ENCODE results near the gene NAA35. TPM values are rescaled to one million over a fixed set of nuclear protein-coding genes. Genes with fewer than 3 reads are reported as not detected.

The NAA35 gene
- total and polyA plus RNA-seq, 11 donors, result 4.0 to 21.8 (median 16.5) TPM

DNA sequence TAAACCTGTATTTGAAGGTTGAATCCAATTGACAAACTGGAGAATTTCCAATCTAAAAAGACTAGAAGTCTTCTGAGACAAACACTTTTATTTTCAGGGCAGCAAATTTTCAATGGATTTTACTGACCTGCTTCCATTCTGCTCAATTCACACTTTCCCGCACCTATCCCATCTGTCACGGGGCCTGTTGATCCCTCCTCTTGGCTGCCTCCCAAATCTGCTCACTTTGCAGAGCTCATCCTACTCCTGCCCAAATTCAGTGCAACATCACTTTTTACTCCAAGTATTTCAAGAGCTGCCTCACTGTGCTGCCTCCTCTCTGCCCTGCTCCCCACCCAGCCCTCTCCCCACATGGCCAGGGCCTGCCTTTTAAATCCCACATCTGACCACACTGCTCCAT is 123.3 kb downstream of the NAA35 start:
- TF ChIP-seq, protein P1, sequence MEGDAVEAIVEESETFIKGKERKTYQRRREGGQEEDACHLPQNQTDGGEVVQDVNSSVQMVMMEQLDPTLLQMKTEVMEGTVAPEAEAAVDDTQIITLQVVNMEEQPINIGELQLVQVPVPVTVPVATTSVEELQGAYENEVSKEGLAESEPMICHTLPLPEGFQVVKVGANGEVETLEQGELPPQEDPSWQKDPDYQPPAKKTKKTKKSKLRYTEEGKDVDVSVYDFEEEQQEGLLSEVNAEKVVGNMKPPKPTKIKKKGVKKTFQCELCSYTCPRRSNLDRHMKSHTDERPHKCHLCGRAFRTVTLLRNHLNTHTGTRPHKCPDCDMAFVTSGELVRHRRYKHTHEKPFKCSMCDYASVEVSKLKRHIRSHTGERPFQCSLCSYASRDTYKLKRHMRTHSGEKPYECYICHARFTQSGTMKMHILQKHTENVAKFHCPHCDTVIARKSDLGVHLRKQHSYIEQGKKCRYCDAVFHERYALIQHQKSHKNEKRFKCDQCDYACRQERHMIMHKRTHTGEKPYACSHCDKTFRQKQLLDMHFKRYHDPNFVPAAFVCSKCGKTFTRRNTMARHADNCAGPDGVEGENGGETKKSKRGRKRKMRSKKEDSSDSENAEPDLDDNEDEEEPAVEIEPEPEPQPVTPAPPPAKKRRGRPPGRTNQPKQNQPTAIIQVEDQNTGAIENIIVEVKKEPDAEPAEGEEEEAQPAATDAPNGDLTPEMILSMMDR (IDR thresholded peaks at IDR 0.05), result no peak
- no peak for TF ChIP-seq POLR2A (IDR thresholded peaks at IDR 0.05)
- H3K4me3 ChIP-seq, result no peak overlapping the region
- ATAC-seq (no peak), DNase-seq (no peak)
- H3K36me3 ChIP-seq, result no peaks in the 10 kb centered on the region
- 86 to 92% (median 89%) methylated on average over 2 of the region's 2 CpGs for WGBS, 4 donors
- intact Hi-C loops (cut with DNase I), result no loop called here
- H3K27ac ChIP-seq, result no peak overlapping the region
- no peaks in the 10 kb centered on the region for H3K4me1 ChIP-seq
- H3K9me3 ChIP-seq, result no peaks in the 10 kb centered on the region
- H3K27me3 ChIP-seq, result no peaks in the 10 kb centered on the region

DNA sequence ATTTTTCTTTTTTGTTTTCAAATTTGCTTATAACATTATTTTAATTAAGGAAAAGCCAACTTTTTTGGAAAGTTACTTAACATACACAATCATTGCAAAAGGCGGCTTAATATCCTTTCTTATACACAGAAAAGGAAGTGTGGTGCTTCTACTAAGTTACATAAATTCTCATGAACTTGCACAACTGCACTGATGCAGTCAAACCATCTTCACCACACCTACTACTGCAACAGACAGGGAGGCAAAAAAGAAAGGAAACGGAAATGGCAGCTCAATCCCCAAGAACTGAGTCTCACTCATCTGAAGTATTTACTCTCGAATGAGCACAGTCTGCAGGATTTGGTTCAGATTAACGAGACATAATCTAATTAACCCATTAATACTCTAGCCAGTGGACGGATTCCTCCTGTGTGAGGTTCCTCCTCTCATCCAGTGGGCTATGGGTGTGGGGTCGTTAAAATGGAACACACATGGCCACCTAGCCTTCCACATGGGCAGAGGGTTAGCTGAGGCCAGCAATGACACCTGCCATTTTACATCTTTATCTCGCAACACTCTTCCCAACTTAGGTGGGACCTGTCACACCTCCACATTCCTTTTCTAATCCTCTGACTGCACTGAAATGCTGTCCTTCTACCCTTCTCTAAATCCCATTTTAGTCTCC is 128.4 kb downstream of the NAA35 start:
- WGBS, 4 donors, result 79 to 87% (median 82%) methylated on average over 7 of the region's 7 CpGs
- Histone ChIP-seq H3K27ac (no peak overlapping the region), H3K9me3 (no peaks in the 10 kb centered on the region), H3K4me3 (no peak overlapping the region), H3K36me3 (no peaks in the 10 kb centered on the region), H3K4me1 (no peaks in the 10 kb centered on the region), H3K27me3 (no peaks in the 10 kb centered on the region)
- DNase-seq, result no peak
- peak in 1 of 4 donors; percentile 33 for ATAC-seq
- intact Hi-C loops (cut with DNase I), result no loop called here
- TF ChIP-seq, protein P1 (IDR thresholded peaks at IDR 0.05), result no peak
- TF ChIP-seq POLR2A (IDR thresholded peaks at IDR 0.05), result no peak

Other genes starting within 250 kb of the NAA35 start
- gene AGTPBP1, start 199.2 kb upstream of the NAA35 start, total RNA-seq, result 10 to 100 TPM; 39.5 to 72.4 (median 48.1) TPM
- 10 to 100 TPM in 1 of 2 donors, 1 to 10 TPM in 1; 7.1 to 23.0 TPM for gene AGTPBP1, start 199.2 kb upstream of the NAA35 start, polyA plus RNA-seq
- gene GOLM1, start 158.4 kb downstream of the NAA35 start, total RNA-seq, result 10 to 100 TPM in 2 of 9 donors, 1 to 10 TPM in 7; 2.1 to 16.8 (median 3.8) TPM
- 1 to 10 TPM; 1.9 to 7.7 TPM for gene GOLM1, start 158.4 kb downstream of the NAA35 start, polyA plus RNA-seq

Data from heart left ventricle (tissue), 16 donors.